ENCODE results near the gene ERC2.

ERC2 gene

GRCh38 chr3:56383092-56383491 is 85.2 kb downstream of the ERC2 start (continued):
- no peak for TF ChIP-seq ZNF10 (tag by site-specific recombination; IDR thresholded peaks at IDR 0.05)
- no peak for TF ChIP-seq REPIN1 (tag by site-specific recombination; IDR thresholded peaks at IDR 0.05; ENCODE audit: low read depth)
- TF ChIP-seq ZNF341 (tag by site-specific recombination; IDR thresholded peaks at IDR 0.05; ENCODE audit: low read depth), result no peak
- TF ChIP-seq ZNF692 (tag by site-specific recombination; IDR thresholded peaks at IDR 0.05), result no peak
- no peak for TF ChIP-seq PRDM10 (tag by site-specific recombination; IDR thresholded peaks at IDR 0.05)
- no peak for TF ChIP-seq ZSCAN30 (tag by site-specific recombination; IDR thresholded peaks at IDR 0.05)
- TF ChIP-seq ZBTB10 (tag by site-specific recombination; IDR thresholded peaks at IDR 0.05), result no peak
- no peak for TF ChIP-seq ZNF366 (tag by site-specific recombination; conservative IDR thresholded peaks at IDR 0.05)
- no peak for TF ChIP-seq ZFP69B (tag by site-specific recombination; IDR thresholded peaks at IDR 0.05)
- no peak for TF ChIP-seq BCL11A (tag by site-specific recombination; IDR thresholded peaks at IDR 0.05; ENCODE audit: low read depth)

- Histone ChIP-seq H3K36me3 (ENCODE audit: control insufficient read depth in 2 of 2, insufficient read depth in 1 of 2, low read length in 2 of 2) (no peaks in the 10 kb centered on the region), H3K4me3 (ENCODE audit: low read depth, low read length) (no peak overlapping the region), H3K9me3 (ENCODE audit: control insufficient read depth, insufficient read depth, low read depth, low read length) (no peaks in the 10 kb centered on the region), H3K27ac (ENCODE audit: extremely low read depth, low read depth, low read length) (no peak overlapping the region), H3K4me1 (ENCODE audit: control insufficient read depth, insufficient read depth, low read length) (no peaks in the 10 kb centered on the region)
- TF ChIP-seq ATF2 (tag by site-specific recombination; IDR thresholded peaks at IDR 0.05; ENCODE audit: low read depth) (no peak), ZNF146 (tag by site-specific recombination; IDR thresholded peaks at IDR 0.05) (no peak), ZNF280C (tag by site-specific recombination; IDR thresholded peaks at IDR 0.05) (no peak), ZNF211 (tag by site-specific recombination; IDR thresholded peaks at IDR 0.05; ENCODE audit: low read depth) (no peak), GLI2 (tag by site-specific recombination; IDR thresholded peaks at IDR 0.05; ENCODE audit: borderline replicate concordance, low read depth) (no peak), KLF9 (tag by site-specific recombination; IDR thresholded peaks at IDR 0.05; ENCODE audit: low read depth) (no peak), ZNF266 (tag by site-specific recombination; IDR thresholded peaks at IDR 0.05; ENCODE audit: low read depth) (no peak), ZNF548 (tag by site-specific recombination; IDR thresholded peaks at IDR 0.05) (no peak), ZNF555 (tag by site-specific recombination; conservative IDR thresholded peaks at IDR 0.05) (no peak), ZNF785 (tag by site-specific recombination; IDR thresholded peaks at IDR 0.05) (no peak), HOXC10 (CRISPR knock-in tag; IDR thresholded peaks at IDR 0.05) (no peak), ZNF19 (tag by site-specific recombination; IDR thresholded peaks at IDR 0.05; ENCODE audit: low read depth) (no peak)
- ChIA-PET POLR2A (no interaction called here), CTCF (interaction anchor here (1.3 kb wide), 1 partner anchor 39 kb away, joined by 4 read pairs; no protein-coding TSS in a partner anchor)
Observed at GRCh38 chr3:56379723-56380287, 88.5 kb downstream of the ERC2 start.

All from HEK293 (cell line).